Testis (tissue), 2 donors: ENCODE results near the gene PPFIBP1.

ENCODE experiments used
- CTCF ChIP-seq, 3 experiments: fragments of 450-650 bp in 2 of 3; fragments of 200-600 bp in 1 of 3; sonication (generic) in 1 of 3; IDR thresholded peaks; one replicate each; pipeline ENCODE4 v1.5.1; 2016 to 2019; ENCODE audit warnings: antibody characterized with exemption in 3 of 3, mild to moderate bottlenecking in 2 of 3, moderate library complexity in 1 of 3
- POLR2A ChIP-seq: fragments of 450-650 bp; IDR thresholded peaks from one replicate; pipeline ENCODE4 v1.6.1; 2017; ENCODE audit warnings: antibody characterized with exemption, mild to moderate bottlenecking, moderate library complexity

GRCh38 chr12:27593266-27593665 lies 69.3 kb downstream of the PPFIBP1 start:
- TF ChIP-seq CTCF (IDR thresholded peaks at IDR 0.05) (no peak), POLR2A (no peak)
